HG03064 (cell line): ENCODE data around the gene ZNF148.
"Not testable (repeated sequence)": the region's sequence is repeated elsewhere in the genome, so short reads cannot be mapped to it uniquely, and the experiment has no call there.

Source experiments
- ATAC-seq: cut with Tn5 transposase; IDR thresholded peaks from one replicate; pipeline ENCODE4 v1.9.1; 2021; ENCODE audit warnings: low read depth; ENCODE audit not compliant: unreplicated experiment

Gene ZNF148

GRCh38 chr3:125374996-125375941, at the start of gene ZNF148:
ZNF148 (minus strand) TSS chr3:125375325; CDS start chr3:125313640, 61,685 bp downstream.
- ATAC-seq = peak; percentile 62

- ATAC-seq = no peak
These were observed 43.2 kb upstream of the ZNF148 start for GRCh38 chr3:125418306-125418705.

DNA sequence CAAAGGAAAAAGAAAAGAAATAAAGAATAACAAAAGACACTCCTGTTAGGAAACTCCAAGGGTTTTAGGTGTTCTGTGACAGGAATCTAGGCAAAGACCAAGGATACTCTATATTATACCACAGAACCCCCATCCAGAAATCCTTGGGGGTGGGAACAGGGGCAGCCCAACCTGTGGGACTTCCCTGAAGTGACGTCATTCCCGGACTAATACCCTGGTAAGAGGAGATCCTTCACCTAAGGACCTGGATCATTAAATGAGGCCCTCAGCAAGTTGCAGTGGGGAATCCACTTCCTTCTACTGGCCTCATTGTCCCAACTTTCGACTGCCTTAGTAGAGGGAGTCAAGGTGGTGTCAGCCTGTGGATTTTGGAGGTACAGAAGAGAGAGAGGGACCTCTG, 41.1 kb upstream of the ZNF148 start:
- ATAC-seq = no peak

DNA sequence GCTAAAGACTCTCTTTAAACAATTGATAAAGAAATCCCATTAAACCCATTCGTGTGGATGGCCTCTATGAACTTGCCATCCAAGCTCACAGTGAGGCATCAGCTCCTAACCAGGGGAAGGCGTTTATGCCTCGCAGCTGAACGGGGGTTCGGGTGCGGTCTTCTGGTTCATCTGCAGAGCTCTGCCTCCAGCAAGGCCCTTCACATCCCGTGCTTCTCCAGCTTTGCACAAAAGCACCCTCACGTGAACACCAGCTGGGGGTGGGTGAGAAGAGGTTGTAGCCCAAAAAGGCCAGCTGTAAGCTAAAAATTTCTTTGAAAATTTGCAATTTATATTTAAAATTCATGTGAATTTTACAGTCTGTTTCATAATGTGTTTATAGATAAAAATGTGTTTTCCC, 39.5 kb upstream of the ZNF148 start:
- ATAC-seq = no peak

DNA sequence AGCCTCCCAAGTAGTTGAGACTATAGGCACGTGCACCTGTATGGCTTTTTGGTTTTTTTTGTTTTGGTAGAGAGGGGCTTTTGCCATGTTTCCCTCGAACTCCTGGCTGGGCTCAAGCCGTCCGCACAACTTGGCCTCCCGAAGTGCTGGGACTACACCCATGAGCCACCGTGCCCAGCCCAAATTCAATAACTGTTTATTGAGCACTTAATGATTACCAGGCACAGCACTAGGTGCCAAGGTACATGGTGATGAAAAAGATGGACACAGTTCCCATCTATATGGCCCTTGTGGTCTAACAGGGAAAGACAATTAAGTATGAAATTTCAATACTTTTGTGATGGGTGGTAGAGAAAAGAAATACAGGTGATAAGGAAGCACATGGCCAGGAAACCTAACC, 35.8 kb upstream of the ZNF148 start:
- ATAC-seq = no peak

DNA sequence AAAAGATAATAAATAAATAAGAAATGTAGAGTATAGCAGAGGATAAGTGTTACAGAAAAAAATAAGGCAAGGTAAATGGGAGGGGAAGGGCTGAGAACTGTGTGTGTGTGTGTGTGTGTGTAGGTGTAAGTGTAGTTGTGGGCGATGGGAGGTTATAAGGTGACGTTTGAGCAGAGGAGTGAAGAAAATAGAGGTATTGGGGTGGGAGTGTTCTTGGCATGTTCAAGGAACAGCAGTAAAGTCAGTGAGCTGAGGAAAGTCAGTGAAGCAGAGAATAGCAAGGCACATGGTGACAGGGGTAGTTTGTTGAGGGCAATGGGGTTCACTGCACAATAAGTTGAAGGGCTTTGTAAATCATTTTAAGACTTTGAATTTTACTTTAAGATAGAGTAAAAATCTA, 30.9 kb upstream of the ZNF148 start:
- no peak for ATAC-seq

DNA sequence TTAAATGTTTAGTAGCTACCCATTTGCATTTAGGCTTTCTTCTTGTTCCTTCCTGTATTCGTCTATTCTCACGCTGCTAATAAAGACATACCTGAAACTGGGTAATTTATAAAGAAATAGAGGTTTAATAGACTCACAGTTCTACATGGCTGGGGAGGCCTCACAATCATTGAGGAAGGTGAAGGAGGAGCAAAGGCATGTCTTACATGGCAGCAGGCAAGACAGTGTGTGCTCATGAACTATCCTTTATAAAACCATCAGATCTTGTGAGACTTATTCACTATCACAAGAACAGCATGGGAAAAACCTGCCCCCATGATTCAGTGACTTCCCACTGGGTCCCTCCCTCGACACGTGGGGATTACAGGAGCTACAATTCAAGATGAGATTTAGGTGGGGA, 30.4 kb upstream of the ZNF148 start:
- not testable (repeated sequence) for ATAC-seq

DNA sequence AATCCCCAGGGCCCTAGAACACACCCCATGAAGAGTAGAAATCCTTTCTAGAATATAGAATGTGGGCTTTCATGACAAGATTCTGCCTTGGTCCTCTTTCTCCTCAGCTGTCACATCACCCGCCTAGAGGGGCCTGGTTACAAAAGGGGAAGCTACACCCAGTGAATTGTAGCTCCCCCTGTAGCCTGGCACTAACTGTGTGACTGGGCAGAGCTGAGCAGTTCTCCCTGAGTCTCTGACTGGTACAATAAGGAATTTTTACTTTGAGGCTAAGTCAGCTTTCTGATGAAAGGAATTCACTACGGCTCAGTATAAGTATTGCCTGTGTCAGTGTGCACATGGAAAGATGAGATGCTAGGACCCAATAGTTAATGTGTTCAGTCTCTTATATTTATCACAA, 28.7 kb upstream of the ZNF148 start:
- no peak for ATAC-seq

DNA sequence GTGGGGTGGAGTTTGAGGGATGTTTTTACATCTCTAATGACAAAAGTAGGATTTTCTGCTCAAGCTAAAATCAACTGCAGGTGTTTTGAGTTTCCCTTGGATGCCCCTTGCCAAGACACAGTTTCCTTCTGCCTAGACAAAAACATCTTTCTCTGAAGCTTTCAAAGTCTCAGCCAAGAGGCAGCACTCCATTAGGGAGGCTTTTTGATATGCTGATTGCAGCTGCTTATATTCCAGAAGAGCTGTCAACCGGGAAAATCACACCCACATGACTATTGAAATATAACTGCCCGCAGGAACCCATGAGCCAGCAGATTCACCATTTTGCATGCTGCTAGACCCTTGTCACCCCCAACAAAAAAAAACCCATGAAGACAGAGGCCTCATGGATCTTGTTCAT, 27.5 kb upstream of the ZNF148 start:
- no peak for ATAC-seq

DNA sequence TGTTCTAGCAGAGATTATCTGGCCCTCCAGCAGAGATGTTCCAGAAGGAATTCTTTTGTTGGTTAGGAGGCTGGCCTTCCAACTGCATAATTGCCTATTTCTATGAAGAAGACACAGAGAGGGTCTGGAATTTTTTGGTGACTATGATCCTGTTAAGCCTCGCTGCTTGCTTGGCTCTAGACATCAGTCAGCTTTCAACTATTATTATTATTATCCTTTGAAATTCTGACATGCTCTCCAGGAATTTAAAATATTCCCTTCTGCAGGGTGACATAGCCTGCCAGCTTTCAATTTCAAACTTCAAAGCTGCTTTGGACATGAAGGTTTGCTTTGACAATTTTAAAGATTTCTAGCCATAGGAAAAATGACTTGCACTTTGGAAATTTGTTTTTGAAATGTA, 26.3 kb upstream of the ZNF148 start:
- ATAC-seq = no peak

- ATAC-seq = no peak
These were observed 23.8 kb upstream of the ZNF148 start for GRCh38 chr3:125398952-125399351.

DNA sequence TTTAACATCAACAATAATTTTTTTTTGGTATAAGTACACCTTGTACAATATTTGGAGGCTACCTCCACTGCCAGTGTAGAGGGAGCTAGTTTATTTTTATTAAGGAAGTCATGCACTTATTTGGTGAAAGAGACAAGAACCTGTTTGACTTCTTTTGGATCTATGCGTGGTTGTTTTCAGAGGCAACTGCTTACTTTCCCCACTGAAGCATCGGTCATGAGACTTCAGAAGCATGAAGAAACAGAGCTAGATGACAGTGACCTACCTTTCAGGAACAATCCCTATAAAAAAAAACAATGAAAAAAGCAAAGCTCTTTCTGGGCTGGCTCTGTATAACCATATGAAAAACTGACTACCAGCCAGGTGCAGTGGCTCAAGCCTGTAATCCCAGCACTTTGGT, 20.0 kb upstream of the ZNF148 start:
- no peak for ATAC-seq

GRCh38 chr3:125394406-125394805, 19.3 kb upstream of the ZNF148 start:
- ATAC-seq = no peak

DNA sequence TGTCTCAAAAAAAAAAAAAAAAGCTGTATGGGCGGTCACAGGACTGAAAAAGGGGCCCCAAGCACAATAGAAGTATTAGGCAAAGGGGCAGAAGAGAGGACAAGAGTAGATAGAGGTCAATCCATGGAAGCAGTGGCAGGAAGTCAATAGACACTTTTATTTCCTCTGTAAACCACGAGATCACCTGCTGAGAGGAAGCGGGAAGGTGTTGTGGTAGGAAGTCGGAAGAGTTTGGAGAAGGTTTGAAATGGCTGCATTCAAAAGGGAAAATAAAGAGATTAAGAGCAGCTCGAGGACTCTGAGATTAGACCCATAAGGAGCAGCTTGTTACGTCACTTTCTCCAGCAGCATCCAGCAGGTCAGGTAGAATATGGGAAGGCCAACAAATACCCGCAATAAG, 14.2 kb upstream of the ZNF148 start:
- no peak for ATAC-seq

DNA sequence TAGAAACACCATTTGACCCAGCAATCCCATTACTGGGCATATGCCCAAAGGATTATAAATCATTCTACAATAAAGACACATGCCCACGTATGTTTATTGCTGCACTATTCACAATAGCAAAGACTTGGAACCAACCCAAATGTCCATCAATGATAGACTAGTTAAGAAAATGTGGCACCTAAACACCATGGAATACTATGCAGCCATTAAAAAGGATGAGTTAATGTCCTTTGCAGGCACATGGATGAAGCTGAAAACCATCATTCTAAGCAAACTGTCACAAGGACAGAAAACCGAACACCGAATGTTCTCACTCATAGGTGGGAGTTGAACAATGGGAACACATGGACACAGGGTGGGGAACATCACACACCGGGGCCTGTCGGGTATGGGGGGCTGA, 13.2 kb upstream of the ZNF148 start:
- not testable (repeated sequence) for ATAC-seq

DNA sequence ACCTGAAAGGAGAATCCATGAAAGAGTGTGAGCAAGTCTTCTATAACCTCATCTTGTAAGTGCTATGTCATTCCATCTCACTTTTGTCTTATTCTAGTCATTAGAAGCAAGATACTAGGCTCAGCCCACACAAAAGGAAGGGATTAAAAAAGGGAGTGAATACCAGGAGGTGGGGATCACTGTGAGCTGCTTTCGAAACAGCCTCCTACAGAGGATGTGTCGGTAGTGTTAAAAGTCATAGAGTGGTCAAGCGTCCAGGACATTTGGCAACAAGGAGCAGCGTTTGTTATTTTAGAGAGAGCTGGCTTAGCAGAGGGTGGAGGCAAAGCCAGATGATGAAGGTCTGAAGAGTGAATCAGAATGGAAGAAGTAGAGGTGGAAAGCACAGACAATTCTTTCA, 11.7 kb upstream of the ZNF148 start:
- no peak for ATAC-seq

DNA sequence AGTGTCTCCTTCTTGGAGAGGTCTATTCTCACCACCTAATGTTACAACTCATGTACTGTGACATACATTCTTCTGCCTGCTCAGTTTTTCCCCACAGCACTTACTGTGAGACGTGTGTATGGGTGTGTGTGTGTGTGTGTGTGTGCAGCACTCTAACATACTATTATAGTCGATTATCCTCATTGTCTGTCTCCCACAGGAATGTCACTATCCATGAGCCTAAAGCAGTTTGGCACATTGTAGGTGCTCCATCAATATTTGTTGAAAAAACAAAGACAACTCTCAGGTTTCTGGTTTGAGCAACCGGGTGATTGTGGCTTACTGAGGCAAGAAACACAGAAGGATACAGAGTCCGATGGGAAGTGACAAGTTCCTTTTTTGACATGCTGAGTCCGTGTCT, 8.6 kb upstream of the ZNF148 start:
- no peak for ATAC-seq

GRCh38 chr3:125382298-125382697, 7.2 kb upstream of the ZNF148 start:
- ATAC-seq = no peak

GRCh38 chr3:125381743-125382142, 6.6 kb upstream of the ZNF148 start:
- no peak for ATAC-seq

GRCh38 chr3:125381314-125381713, 6.2 kb upstream of the ZNF148 start:
- no peak for ATAC-seq

GRCh38 chr3:125379483-125379882, 4.4 kb upstream of the ZNF148 start:
- no peak for ATAC-seq

GRCh38 chr3:125378762-125379161, 3.6 kb upstream of the ZNF148 start:
- no peak for ATAC-seq
